ENCODE measurements around the gene POSTN.

POSTN gene

DNA sequence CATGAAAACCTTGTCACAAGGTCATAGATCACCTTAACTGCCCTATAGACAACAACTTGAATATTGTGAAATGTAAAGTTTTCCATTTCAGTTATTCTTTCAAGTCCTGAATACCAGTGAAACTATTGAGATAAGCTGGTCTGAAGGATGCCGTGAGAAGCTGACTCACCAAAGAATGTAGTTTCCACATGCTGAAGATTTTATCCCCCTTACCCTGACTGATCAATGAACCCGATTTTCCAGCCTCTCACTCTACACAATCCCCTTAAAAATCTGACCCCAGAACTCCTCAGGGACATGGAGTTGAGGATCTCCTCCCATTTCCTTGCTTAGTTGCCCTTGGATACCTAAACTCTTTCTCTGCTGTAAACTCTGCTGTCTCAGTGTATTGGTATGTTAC, 67.5 kb downstream of the POSTN start:
- Histone ChIP-seq H3K27ac (ENCODE audit: low read depth, low read length) (no peak overlapping the region), H3K36me3 (ENCODE audit: control insufficient read depth in 5 of 5, insufficient read depth in 5 of 5, low read length in 5 of 5) (no peaks in the 10 kb centered on the region), H3K27me3 (ENCODE audit: control insufficient read depth in 5 of 5, insufficient read depth in 4 of 5, low read length in 5 of 5) (no peaks in the 10 kb centered on the region), H3K4me1 (ENCODE audit: control insufficient read depth in 5 of 5, insufficient read depth in 5 of 5, low read length in 5 of 5) (no peaks in the 10 kb centered on the region), H3K4me3 (ENCODE audit: low read depth in 1 of 5, low read length in 5 of 5) (no peak overlapping the region), H3K9ac (ENCODE audit: low read length in 5 of 5) (no peak overlapping the region), H3K9me3 (ENCODE audit: control insufficient read depth in 5 of 5, low read length in 5 of 5) (peaks cover 0 to 9% (median 8%) of the 10 kb centered on the region in 5 donors)

DNA sequence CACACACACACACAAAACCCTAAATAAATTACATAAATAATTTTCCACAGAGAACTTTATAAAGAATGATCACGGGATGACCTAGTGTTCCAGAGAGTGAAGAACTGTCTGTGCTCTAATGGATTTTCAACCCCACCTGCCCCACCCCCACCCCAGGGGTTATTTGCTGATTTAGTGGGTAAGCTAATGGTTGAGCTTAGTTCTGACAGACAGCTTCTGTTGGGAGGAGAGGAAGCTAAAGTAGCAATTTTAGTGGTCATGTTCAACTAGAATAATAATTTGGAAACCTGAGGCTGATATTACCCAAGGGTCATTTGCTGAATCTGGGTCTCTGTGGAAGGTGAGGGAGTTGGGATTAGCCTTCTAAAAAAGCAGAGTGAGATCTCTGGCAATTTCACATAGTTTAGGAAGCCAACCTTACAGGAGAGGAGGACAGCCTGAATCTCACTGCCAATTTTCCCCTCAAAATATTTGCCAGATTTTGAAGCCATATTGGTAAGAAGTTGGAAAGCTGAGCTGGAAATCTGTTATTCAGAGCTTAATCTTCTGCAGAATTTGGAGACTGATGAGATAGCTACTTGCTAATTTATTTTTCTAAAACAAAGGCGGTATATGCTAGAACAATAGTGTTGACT, 68.7 kb downstream of the POSTN start:
- Histone ChIP-seq H3K9me3 (ENCODE audit: control insufficient read depth in 5 of 5, low read length in 5 of 5) (peaks cover 0 to 9% (median 8%) of the 10 kb centered on the region in 5 donors), H3K4me3 (ENCODE audit: low read depth in 1 of 5, low read length in 5 of 5) (no peak overlapping the region), H3K27ac (ENCODE audit: low read depth, low read length) (no peak overlapping the region), H3K9ac (ENCODE audit: low read length in 5 of 5) (no peak overlapping the region), H3K4me1 (ENCODE audit: control insufficient read depth in 5 of 5, insufficient read depth in 5 of 5, low read length in 5 of 5) (no peaks in the 10 kb centered on the region), H3K27me3 (ENCODE audit: control insufficient read depth in 5 of 5, insufficient read depth in 4 of 5, low read length in 5 of 5) (no peaks in the 10 kb centered on the region), H3K36me3 (ENCODE audit: control insufficient read depth in 5 of 5, insufficient read depth in 5 of 5, low read length in 5 of 5) (no peaks in the 10 kb centered on the region)

- Histone ChIP-seq H3K4me1 (ENCODE audit: control insufficient read depth in 5 of 5, insufficient read depth in 5 of 5, low read length in 5 of 5) (no peaks in the 10 kb centered on the region), H3K4me3 (ENCODE audit: low read depth in 1 of 5, low read length in 5 of 5) (no peak overlapping the region), H3K27me3 (ENCODE audit: control insufficient read depth in 5 of 5, insufficient read depth in 4 of 5, low read length in 5 of 5) (no peaks in the 10 kb centered on the region), H3K9me3 (ENCODE audit: control insufficient read depth in 5 of 5, low read length in 5 of 5) (peaks cover 0 to 9% (median 8%) of the 10 kb centered on the region in 5 donors), H3K27ac (ENCODE audit: low read depth, low read length) (no peak overlapping the region), H3K9ac (ENCODE audit: low read length in 5 of 5) (no peak overlapping the region), H3K36me3 (ENCODE audit: control insufficient read depth in 5 of 5, insufficient read depth in 5 of 5, low read length in 5 of 5) (no peaks in the 10 kb centered on the region)
These were observed 71.7 kb downstream of the POSTN start for GRCh38 chr13:37526710-37527473.

DNA sequence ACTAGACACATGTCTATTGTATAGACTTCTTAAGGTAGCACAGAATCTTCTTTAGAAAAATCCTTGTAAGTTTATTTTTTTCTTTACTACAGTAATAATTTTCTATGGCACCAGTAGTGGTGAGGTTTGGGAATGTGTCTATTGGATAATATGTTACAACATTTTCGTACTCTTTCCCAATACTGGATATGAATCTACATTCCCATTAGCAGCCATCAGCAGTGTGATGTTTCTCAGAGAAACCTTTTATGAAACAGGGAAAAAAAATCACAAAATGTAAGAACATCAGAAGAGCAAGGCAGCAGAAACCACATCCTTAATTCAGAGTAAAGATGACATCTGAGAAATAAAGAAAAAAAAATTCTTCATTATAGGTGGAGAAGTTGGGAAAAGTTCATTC, 83.3 kb downstream of the POSTN start:
- H3K9me3 ChIP-seq (ENCODE audit: control insufficient read depth in 5 of 5, low read length in 5 of 5): no peaks in the 10 kb centered on the region
- no peak overlapping the region for H3K4me3 ChIP-seq (ENCODE audit: low read depth in 1 of 5, low read length in 5 of 5)
- H3K27me3 ChIP-seq (ENCODE audit: control insufficient read depth in 5 of 5, insufficient read depth in 4 of 5, low read length in 5 of 5): no peaks in the 10 kb centered on the region
- no peaks in the 10 kb centered on the region for H3K36me3 ChIP-seq (ENCODE audit: control insufficient read depth in 5 of 5, insufficient read depth in 5 of 5, low read length in 5 of 5)
- no peak overlapping the region for H3K9ac ChIP-seq (ENCODE audit: low read length in 5 of 5)
- H3K27ac ChIP-seq (ENCODE audit: low read depth, low read length): no peak overlapping the region
- no peaks in the 10 kb centered on the region for H3K4me1 ChIP-seq (ENCODE audit: control insufficient read depth in 5 of 5, insufficient read depth in 5 of 5, low read length in 5 of 5)
